NCI-H2107 treated with DMSO at 0.1 percent for 48 hours (cell line): ENCODE data around the gene MUCL3.
A peak's percentile ranks its signal among the peaks of the same experiment; 100 is the strongest.
"Not testable (repeated sequence)": the region's sequence is repeated elsewhere in the genome, so short reads cannot be mapped to it uniquely, and the experiment has no call there.

Experiments
- DNase-seq: peaks from one replicate; lab custom pipeline; 2025; ENCODE audit not compliant: unreplicated experiment; lab: John Stamatoyannopoulos, UW

MUCL3 gene

GRCh38 chr6:30908700-30909099 lies 32.1 kb upstream of the MUCL3 start:
- DNase-seq: no peak

GRCh38 chr6:30910473-30910872 lies 30.3 kb upstream of the MUCL3 start:
- not testable (repeated sequence) for DNase-seq

GRCh38 chr6:30912746-30913520 lies 27.8 kb upstream of the MUCL3 start:
- no peak for DNase-seq

GRCh38 chr6:30913721-30914075 lies 27.1 kb upstream of the MUCL3 start:
- DNase-seq: no peak

GRCh38 chr6:30914076-30914853 lies 26.5 kb upstream of the MUCL3 start, which contains the start of gene VARS2:
TSS of gene VARS2 (plus strand) at chr6:30914238. CDS start at chr6:30914837, 599 bp downstream.
- peak; percentile 61 for DNase-seq

- DNase-seq: no peak
Measured at GRCh38 chr6:30914854-30915590, 25.8 kb upstream of the MUCL3 start.

GRCh38 chr6:30915591-30915946 lies 25.2 kb upstream of the MUCL3 start:
- DNase-seq: peak; percentile 24

GRCh38 chr6:30917041-30917440 lies 23.7 kb upstream of the MUCL3 start:
- DNase-seq: no peak

GRCh38 chr6:30917487-30917886 lies 23.3 kb upstream of the MUCL3 start:
- no peak for DNase-seq

- no peak for DNase-seq
Measured at GRCh38 chr6:30918670-30919069, 22.1 kb upstream of the MUCL3 start.

- DNase-seq: no peak
Measured at GRCh38 chr6:30922447-30922852, 18.3 kb upstream of the MUCL3 start.

GRCh38 chr6:30924040-30924627 lies 16.6 kb upstream of the MUCL3 start:
- not testable (repeated sequence) for DNase-seq

GRCh38 chr6:30926644-30927043 lies 14.1 kb upstream of the MUCL3 start:
- DNase-seq: no peak

GRCh38 chr6:30927080-30927479 lies 13.7 kb upstream of the MUCL3 start:
- not testable (repeated sequence) for DNase-seq

- DNase-seq: no peak
Measured at GRCh38 chr6:30928677-30929076, 12.1 kb upstream of the MUCL3 start.

GRCh38 chr6:30930506-30930905 lies 10.3 kb upstream of the MUCL3 start:
- DNase-seq: no peak

GRCh38 chr6:30931272-30931671 lies 9.5 kb upstream of the MUCL3 start:
- no peak for DNase-seq

- no peak for DNase-seq
Measured at GRCh38 chr6:30931969-30932645, 8.7 kb upstream of the MUCL3 start, which contains the start of gene SFTA2. TSS of gene SFTA2 (minus strand) at chr6:30932170. CDS start at chr6:30932096, 74 bp downstream.

GRCh38 chr6:30932665-30933365 lies 8.0 kb upstream of the MUCL3 start:
- DNase-seq: no peak

GRCh38 chr6:30935018-30935417 lies 5.8 kb upstream of the MUCL3 start:
- DNase-seq: no peak
